Erythroblast (primary cell): ENCODE data around the gene IL2RA.

Experiments used
- GATA1 ChIP-seq: IDR thresholded peaks from 2 replicates; pipeline ENCODE4 v1.6.1; 2011; ENCODE audit warnings: low read depth, mild to moderate bottlenecking, control low read depth, low read length, moderate library complexity
- POLR2A ChIP-seq: IDR thresholded peaks from 2 replicates; pipeline ENCODE4 v1.6.1; 2011; ENCODE audit warnings: mild to moderate bottlenecking, low read length

- no peak for TF ChIP-seq POLR2A
- TF ChIP-seq GATA1, result no peak
Measured at GRCh38 chr10:6061056-6061455, 1.1 kb downstream of the IL2RA start.
